NCI-H446 (cell line): Measurements from ENCODE around the gene ZCRB1.
A peak's percentile ranks its signal among the peaks of the same experiment; 100 is the strongest.
"Not testable (repeated sequence)": the region's sequence is repeated elsewhere in the genome, so short reads cannot be mapped to it uniquely, and the experiment has no call there.

ENCODE experiments used
- DNase-seq, 2 experiments: peaks; one replicate each; lab custom pipeline; 2025; lab: John Stamatoyannopoulos, UW

ZCRB1 gene

DNA sequence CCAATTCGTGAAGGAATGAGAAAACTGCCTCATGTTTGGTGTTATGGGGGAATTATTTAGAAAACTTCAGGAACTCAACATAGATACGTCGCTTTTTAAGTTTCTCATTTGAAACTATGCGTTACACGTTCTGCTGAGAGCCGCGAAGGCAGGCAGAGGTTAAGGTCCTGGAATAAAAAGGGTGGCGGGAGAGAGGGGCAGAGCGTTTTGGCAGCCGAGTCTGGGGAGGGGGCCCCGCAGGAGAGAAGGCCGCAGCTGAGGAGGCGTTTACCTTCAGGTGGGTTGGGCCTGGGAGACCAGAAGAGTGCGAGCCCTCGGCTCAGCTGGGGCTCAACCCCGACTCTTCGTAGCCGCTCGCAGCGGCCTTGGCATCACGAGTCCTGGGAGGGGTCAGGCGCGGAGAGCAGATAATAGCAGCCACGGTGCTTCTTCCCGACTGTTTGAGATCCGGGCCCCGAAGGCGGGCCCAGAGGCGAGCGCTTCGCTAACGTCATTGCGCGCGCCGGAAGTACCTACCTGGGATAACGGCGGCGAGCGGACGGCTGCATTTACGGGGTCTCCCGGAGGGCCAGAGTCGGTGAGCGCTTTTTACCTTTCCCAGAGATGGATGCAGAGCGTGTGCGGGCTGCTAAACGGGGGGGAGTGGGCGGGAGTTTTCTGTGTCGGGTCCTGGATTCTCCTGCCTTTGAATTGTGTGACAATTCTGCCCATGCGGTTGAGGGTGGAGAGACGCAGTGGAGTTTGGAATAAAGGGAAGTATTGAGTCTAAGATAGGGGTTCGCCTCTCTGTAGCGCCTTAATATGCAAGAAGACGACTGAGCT is at the start of gene ZCRB1, which contains the start of gene PPHLN1:
ZCRB1 (minus strand) TSS at position 442 of the 822 bp plus-strand sequence. CDS start 1,992 bp downstream, outside the sequence.
PPHLN1 (plus strand) TSS at position 515 of the 822 bp plus-strand sequence. CDS start 9,736 bp downstream, outside the sequence.
- peak; percentile 42 to 79 for DNase-seq

DNA sequence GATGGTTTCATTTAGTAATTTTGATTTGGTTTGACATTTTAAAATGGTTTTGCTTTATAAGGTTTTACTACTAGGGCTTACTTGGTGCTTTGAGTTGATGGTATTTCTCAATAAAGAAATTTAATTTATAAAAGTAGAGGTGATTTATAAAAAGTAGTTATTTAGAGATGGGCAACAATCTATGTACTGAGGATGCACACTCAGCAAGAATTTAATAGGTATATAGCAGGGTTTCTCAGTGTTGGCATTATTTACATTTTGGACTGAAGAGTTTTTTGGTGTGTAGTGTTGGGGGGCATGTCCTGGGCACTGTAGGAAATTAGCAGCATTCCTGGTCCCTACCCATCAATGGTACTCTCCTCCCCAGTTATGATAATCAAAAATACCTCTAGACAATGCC is 47.8 kb upstream of the ZCRB1 start:
- no peak for DNase-seq

- DNase-seq: peak; percentile 26 to 64
Observed at GRCh38 chr12:42372154-42372791, 46.4 kb upstream of the ZCRB1 start.

GRCh38 chr12:42370013-42370412 is 44.1 kb upstream of the ZCRB1 start:
- DNase-seq: no peak

DNA sequence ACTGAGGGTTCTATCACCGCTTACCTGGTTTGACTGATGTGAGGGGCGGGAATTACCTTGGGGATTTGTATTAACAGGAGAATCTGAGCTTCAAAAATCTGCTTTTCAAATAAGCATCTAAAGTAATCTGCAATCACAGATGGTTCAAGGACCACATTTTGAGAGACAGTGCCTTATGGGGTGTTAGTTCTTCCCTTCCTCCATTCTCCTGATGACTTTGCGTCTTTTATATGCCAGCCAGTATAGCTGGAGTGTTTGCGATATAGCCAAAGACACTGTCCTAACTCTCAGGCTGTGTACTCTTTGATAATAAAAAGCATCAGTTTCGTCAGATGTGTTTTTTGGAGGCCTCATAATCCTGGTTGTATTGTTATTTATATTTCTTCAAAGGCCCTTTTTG is 39.6 kb upstream of the ZCRB1 start:
- DNase-seq: no peak

GRCh38 chr12:42364692-42365091 is 38.8 kb upstream of the ZCRB1 start:
- no peak for DNase-seq

GRCh38 chr12:42362647-42363260 is 36.9 kb upstream of the ZCRB1 start:
- DNase-seq: no peak

DNA sequence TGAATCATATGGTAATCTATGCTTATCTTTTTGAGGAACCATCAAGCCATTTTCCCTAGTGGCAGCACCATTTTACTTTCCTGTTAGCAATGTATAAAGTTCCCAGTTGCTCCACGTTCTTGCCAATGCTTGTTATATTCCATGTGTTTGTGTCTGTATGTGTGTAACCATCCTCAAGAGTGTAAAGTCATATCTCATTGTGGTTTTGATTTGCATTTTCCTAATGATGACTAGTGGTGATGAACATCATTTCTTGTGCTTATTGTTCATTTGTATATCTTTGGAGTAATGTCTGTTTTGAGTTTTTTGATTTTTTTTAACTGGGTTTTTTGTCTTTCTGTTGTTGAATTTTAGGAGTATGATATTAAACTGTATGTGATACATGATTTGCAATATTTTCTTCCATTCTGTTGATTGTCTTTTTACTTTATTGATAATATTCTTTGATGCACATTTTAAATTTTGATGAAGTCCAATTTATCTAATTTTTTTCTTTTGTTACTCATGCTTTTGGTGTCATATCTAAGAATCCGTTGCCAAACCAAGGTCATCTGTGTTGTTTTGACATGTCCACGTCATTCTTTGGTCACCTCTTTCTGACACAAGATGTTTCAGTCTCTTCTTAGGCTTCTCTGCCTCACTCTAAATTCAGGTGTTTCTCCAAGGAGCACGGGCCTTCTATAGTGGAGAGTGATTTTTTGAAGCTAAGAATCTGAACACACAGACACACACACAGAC is 36.2 kb upstream of the ZCRB1 start:
- no peak for DNase-seq

GRCh38 chr12:42360747-42361403 is 35.0 kb upstream of the ZCRB1 start:
- DNase-seq: no peak

- no peak for DNase-seq
Observed at GRCh38 chr12:42356344-42356743, 30.4 kb upstream of the ZCRB1 start.

GRCh38 chr12:42350021-42350407 is 24.1 kb upstream of the ZCRB1 start:
- DNase-seq: not testable (repeated sequence)

DNA sequence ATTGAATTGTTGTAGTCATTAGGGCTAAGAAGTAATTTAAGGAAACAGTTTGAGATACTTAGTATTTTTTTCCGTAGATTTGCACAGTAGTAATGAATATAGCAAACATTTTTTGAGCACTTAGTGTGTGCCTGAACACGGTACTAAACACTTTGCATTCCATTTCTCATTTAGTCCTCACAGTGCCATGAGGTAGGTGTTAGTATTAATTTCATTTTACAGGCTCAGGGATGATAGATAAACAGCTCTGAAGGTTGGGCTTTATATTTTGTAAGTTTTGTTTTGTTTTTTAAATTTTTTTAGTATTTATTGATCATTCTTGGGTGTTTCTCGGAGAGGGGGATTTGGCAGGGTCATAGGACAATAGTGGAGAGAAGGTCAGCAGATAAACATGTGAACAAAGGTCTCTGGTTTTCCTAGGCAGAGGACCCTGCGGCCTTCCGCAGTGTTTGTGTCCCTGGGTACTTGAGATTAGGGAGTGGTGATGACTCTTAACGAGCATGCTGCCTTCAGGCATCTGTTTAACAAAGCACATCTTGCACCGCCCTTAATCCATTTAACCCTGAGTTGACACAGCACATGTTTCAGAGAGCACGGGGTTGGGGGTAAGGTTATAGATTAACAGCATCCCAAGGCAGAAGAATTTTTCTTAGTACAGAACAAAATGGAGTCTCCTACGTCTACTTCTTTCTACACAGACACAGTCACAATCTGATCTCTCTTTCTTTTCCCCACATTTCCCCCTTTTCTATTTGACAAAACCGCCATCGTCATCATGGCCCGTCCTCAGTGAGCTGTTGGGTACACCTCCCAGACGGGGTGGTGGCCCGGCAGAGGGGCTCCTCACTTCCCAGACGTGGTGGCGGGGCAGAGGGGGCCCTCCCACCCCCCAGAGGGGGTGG is 23.5 kb upstream of the ZCRB1 start:
- DNase-seq: not testable (repeated sequence)

GRCh38 chr12:42346403-42347002 is 20.6 kb upstream of the ZCRB1 start:
- no peak for DNase-seq

- no peak for DNase-seq
Observed at GRCh38 chr12:42343721-42344120, 17.8 kb upstream of the ZCRB1 start.

GRCh38 chr12:42342028-42342427 is 16.1 kb upstream of the ZCRB1 start:
- DNase-seq: no peak

GRCh38 chr12:42338280-42338679 is 12.4 kb upstream of the ZCRB1 start:
- DNase-seq: no peak

DNA sequence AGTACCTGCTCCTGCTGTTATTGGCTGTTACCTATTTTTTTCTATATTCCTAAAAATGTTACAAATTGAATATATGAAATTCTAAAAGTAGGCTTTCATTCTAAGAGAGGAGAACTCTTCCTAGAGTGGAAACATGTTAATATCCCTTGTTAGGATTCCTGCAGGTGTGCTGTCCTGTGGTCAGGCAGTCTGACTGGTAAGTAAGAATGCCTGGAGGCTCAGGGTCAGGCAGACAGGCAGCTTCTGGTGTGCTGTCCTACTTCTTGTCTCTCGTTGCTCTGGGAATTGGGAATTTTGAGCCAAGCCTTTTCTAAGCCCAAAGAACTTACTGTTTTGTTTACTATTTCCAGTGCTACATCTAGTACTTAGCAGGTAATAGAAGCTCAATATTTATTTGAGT is 10.4 kb upstream of the ZCRB1 start:
- DNase-seq: no peak

DNA sequence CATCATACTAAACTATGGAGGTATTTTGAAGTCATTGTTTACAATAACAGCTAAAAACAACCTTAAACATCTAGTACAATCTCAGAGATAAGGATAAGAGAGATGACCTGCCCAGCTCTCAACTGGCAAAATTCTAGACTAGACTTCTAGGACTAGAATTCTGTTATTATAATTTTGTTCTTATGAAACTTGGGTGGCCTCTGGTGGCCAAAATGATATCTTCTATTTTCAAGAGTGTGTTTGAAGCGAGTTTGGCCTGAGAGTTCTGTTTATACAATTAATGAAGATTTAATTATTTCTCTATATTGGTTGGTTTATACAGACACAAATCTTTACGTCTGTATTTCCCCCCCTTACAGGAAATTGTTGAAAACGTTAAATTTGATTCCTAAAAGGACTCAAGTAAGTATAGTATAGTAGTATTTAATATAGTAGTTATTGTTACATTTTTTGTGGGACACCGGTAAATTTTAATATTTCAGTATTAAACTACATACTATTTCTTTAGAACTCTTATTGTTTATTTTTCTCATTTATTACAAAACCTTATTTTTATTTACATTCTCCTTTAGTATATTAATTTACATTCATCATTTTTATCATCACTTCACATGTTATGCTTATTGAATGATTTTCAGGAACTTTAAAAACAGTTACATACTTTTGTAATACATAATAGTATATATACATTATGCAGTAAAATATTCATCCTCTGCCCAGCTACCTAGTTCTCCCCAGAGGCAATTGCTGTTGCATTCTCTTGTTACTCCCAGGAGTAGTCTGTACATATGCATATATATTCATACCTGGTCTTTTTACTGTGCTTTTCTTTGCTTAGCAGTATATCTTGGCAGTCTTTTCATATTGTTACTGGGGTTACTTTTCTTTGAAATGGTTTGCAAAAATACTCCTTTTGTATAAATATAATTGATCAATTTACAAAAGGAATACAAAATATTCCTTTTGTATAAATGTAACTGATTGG is 6.7 kb upstream of the ZCRB1 start:
- DNase-seq: peak; percentile 35 to 50

DNA sequence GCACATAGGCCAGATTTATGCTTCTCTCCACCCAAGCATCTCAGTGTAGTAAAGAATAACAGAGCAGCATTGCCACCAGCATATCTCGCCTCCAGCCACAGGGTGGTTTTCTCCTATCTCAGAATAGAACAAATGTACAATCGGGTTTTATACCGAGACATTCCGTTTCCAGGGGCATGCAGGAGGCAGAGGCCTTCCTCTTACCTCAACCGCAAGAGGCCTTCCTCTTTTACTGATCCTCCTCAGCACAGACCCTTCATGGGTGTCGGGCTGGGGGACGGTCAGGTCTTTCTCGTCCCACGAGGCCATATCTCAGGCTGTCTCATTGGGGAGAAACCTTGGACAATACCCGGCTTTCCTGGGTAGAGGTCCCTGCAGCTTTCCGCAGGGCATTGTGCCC is 4.2 kb upstream of the ZCRB1 start:
- not testable (repeated sequence) for DNase-seq
